SU-DHL-6 (cell line): ENCODE data around the gene DCHS1.

Experiments used
- CTCF ChIP-seq: fragments of 200-600 bp; sonication (generic); IDR thresholded peaks from one replicate; pipeline ENCODE4 v1.5.1; 2017; ENCODE audit warnings: antibody characterized with exemption, mild to moderate bottlenecking, low read length, moderate library complexity; ENCODE audit not compliant: insufficient read depth, poor library complexity, severe bottlenecking
- EZH2phosphoT487 ChIP-seq: fragments of 200-600 bp; sonication (generic), shearing (Covaris generic); conservative IDR thresholded peaks from 2 replicates; pipeline ENCODE4 v1.6.1; 2018; ENCODE audit warnings: mild to moderate bottlenecking, antibody characterized with exemption, low read length, moderate library complexity, mixed read lengths

DNA sequence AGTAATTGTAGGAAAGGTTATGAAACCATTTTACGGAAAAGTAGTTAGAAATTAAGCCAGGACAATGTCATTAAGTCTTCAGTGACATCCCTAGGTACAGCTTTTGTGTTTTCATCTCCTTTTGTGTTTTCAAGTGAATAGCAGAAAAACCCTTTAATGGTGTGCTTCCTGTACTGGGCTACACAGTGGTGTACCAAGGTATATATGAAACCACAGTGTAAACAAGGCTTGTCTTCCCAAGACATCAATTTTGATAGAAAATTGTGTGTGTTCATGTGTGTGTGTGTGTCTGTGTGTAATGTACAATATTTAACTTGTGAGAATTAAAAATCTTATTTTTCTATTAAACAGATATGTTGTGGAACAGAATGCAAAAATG is 18.6 kb upstream of the DCHS1 start:
- TF ChIP-seq CTCF (no peak), EZH2phosphoT487 (no peak)
